Testis (tissue), 2 donors: Measurements from ENCODE around the gene FLNB.

Source experiments
- CTCF ChIP-seq, 3 experiments: fragments of 450-650 bp in 2 of 3; fragments of 200-600 bp in 1 of 3; sonication (generic) in 1 of 3; IDR thresholded peaks; one replicate each; pipeline ENCODE4 v1.5.1; 2016 to 2019; ENCODE audit warnings: antibody characterized with exemption in 3 of 3, mild to moderate bottlenecking in 2 of 3, moderate library complexity in 1 of 3
- POLR2A ChIP-seq: fragments of 450-650 bp; IDR thresholded peaks from one replicate; pipeline ENCODE4 v1.6.1; 2017; ENCODE audit warnings: antibody characterized with exemption, mild to moderate bottlenecking, moderate library complexity

- TF ChIP-seq POLR2A = no peak
- no peak for TF ChIP-seq CTCF (IDR thresholded peaks at IDR 0.05)
Observed at GRCh38 chr3:58168498-58168897, 160.3 kb downstream of the FLNB start.
